OCI-LY3 (cell line): Measurements from ENCODE around the gene ZSCAN20.

Source experiments
- H2AFZ ChIP-seq: fragments of 200-600, 300-600 bp; shearing (Covaris generic); 2 replicates; pipeline ENCODE4 v1.6.0; 2014; ENCODE audit warnings: antibody characterized with exemption, low read depth, low read length
- H3K27ac ChIP-seq: fragments of 200-600, 300-600 bp; sonication (generic); 2 replicates; pipeline ENCODE4 v1.5.1; 2014; ENCODE audit warnings: mild to moderate bottlenecking, low read length, moderate library complexity, mixed read lengths
- H3K27me3 ChIP-seq: fragments of 200-600, 300-600 bp; sonication (generic); 2 replicates; pipeline ENCODE4 v1.6.1; 2014; ENCODE audit warnings: low read depth, low read length, mixed read lengths
- H3K36me3 ChIP-seq: fragments of 200-600, 300-600 bp; sonication (generic); replicated peaks from 2 replicates; pipeline ENCODE3; 2014; ENCODE audit warnings: low read depth, low read length, mixed read lengths
- H3K4me1 ChIP-seq: fragments of 300-600, 200-600 bp; sonication (generic); 2 replicates; pipeline ENCODE4 v1.6.1; 2014; ENCODE audit warnings: low read length, mixed read lengths
- H3K4me2 ChIP-seq: fragments of 200-600, 300-600 bp; sonication (generic); 2 replicates; pipeline ENCODE4 v1.6.1; 2014; ENCODE audit warnings: low read length, mixed read lengths
- H3K4me3 ChIP-seq: fragments of 300-600, 200-600 bp; sonication (generic); 2 replicates; pipeline ENCODE4 v1.5.1; 2014; ENCODE audit warnings: antibody characterized with exemption, mild to moderate bottlenecking, low read length, moderate library complexity
- H3K79me2 ChIP-seq: fragments of 300-600, 200-600 bp; shearing (Covaris generic); 2 replicates; pipeline ENCODE4 v1.6.1; 2014; ENCODE audit warnings: mild to moderate bottlenecking, low read length, mixed read lengths
- H3K9ac ChIP-seq: fragments of 300-600, 200-600 bp; shearing (Covaris generic); 2 replicates; pipeline ENCODE4 v1.6.0; 2014; ENCODE audit warnings: mild to moderate bottlenecking, low read length, moderate library complexity
- H3K9me3 ChIP-seq: fragments of 200-600, 300-600 bp; shearing (Covaris generic); 2 replicates; pipeline ENCODE4 v1.6.1; 2014; ENCODE audit warnings: low read length, mixed read lengths; ENCODE audit not compliant: insufficient read depth
- H4K20me1 ChIP-seq: fragments of 200-600, 300-600 bp; sonication (generic); 2 replicates; pipeline ENCODE4 v1.6.1; 2016; ENCODE audit warnings: low read length, mixed read lengths; ENCODE audit not compliant: insufficient read depth
- CTCF ChIP-seq: fragments of 200-600, 300-600 bp; sonication (generic); IDR thresholded peaks from 2 replicates; pipeline ENCODE4 v1.5.1; 2014; ENCODE audit warnings: antibody characterized with exemption, low read length, low read depth
- EZH2phosphoT487 ChIP-seq: fragments of 200-600 bp; shearing (Covaris generic); IDR thresholded peaks from 2 replicates; pipeline ENCODE4 v1.6.1; 2018; ENCODE audit warnings: antibody characterized with exemption, mixed run types, low read depth

Gene ZSCAN20

GRCh38 chr1:33430692-33431593 lies 41.5 kb upstream of the ZSCAN20 start, which contains the start of gene PHC2:
PHC2 (minus strand) TSS chr1:33431095; CDS start chr1:33375539, 55,556 bp downstream.
- Histone ChIP-seq H3K4me1 (peaks cover 5% of the 10 kb centered on the region), H3K4me3 (no peak within 1 kb of the TSS), H3K27me3 (peaks cover 41% of the 10 kb centered on the region), H3K9ac (no peak within 1 kb of the TSS), H3K36me3 (no peaks in the 10 kb centered on the region), H3K27ac (no peak within 1 kb of the TSS), H4K20me1 (no peaks in the 10 kb centered on the region), H3K9me3 (no peaks in the 10 kb centered on the region), H3K4me2 (no peak within 1 kb of the TSS), H2AFZ (no peak within 1 kb of the TSS), H3K79me2 (no peaks in the 10 kb centered on the region)
- TF ChIP-seq CTCF (no peak), EZH2phosphoT487 (no peak)

- H3K79me2 ChIP-seq = no peaks in the 10 kb centered on the region
- H3K27me3 ChIP-seq = peaks cover 35% of the 10 kb centered on the region
- H3K27ac ChIP-seq = no peak overlapping the region
- H3K9me3 ChIP-seq = no peaks in the 10 kb centered on the region
- no peak overlapping the region for H3K4me3 ChIP-seq
- H4K20me1 ChIP-seq = no peaks in the 10 kb centered on the region
- H3K36me3 ChIP-seq = no peaks in the 10 kb centered on the region
- H2AFZ ChIP-seq = no peak overlapping the region
- no peak overlapping the region for H3K9ac ChIP-seq
- H3K4me2 ChIP-seq = no peak overlapping the region
- no peaks in the 10 kb centered on the region for H3K4me1 ChIP-seq
- TF ChIP-seq EZH2phosphoT487 = no peak
- no peak for TF ChIP-seq CTCF
Observed at GRCh38 chr1:33433509-33434362, 38.7 kb upstream of the ZSCAN20 start.

- Histone ChIP-seq H4K20me1 (no peaks in the 10 kb centered on the region), H3K9me3 (no peaks in the 10 kb centered on the region), H3K36me3 (no peaks in the 10 kb centered on the region), H3K27me3 (peaks cover 37% of the 10 kb centered on the region), H3K27ac (no peak overlapping the region), H3K4me3 (no peak overlapping the region), H3K4me1 (no peaks in the 10 kb centered on the region), H3K4me2 (no peak overlapping the region), H3K79me2 (no peaks in the 10 kb centered on the region), H2AFZ (no peak overlapping the region), H3K9ac (no peak overlapping the region)
- TF ChIP-seq EZH2phosphoT487 (no peak), CTCF (no peak)
Observed at GRCh38 chr1:33434363-33434750, 38.1 kb upstream of the ZSCAN20 start.
